Chondrocyte (in vitro differentiated cells): Measurements from ENCODE around the gene ZNF423. TPM values are rescaled to one million over a fixed set of nuclear protein-coding genes. Genes with fewer than 3 reads are reported as not detected.

Experiments used
- DNase-seq: peaks from one replicate; pipeline ENCODE4 v3.0.0; 2021; ENCODE audit warnings: mixed read lengths, low spot score
- H3K27ac Mint-ChIP-seq: one replicate; pipeline ENCODE4 v1.8.0; 2021; ENCODE audit warnings: mild to moderate bottlenecking, moderate library complexity, mixed read lengths; ENCODE audit not compliant: unreplicated experiment
- H3K27me3 Mint-ChIP-seq: 2 replicates; pipeline ENCODE4 v1.8.0; 2021; ENCODE audit warnings: low read depth, mixed read lengths
- H3K36me3 Mint-ChIP-seq: 2 replicates; pipeline ENCODE4 v1.8.0; 2021; ENCODE audit warnings: low read depth, mixed read lengths
- H3K4me1 Mint-ChIP-seq: 2 replicates; pipeline ENCODE4 v1.8.0; 2021; ENCODE audit warnings: low read depth, mild to moderate bottlenecking, mixed read lengths
- H3K4me3 Mint-ChIP-seq: one replicate; pipeline ENCODE4 v1.8.0; 2021; ENCODE audit warnings: mild to moderate bottlenecking, moderate library complexity, mixed read lengths; ENCODE audit not compliant: unreplicated experiment
- H3K9me3 Mint-ChIP-seq: 2 replicates; pipeline ENCODE4 v1.8.0; 2021; ENCODE audit warnings: low read depth, mixed read lengths
- total RNA-seq: library from RNA; stranded (reverse); gene quantifications from 3 replicates; pipeline ENCODE4 v1.2.1, GENCODE V29; 2021
- TF ChIP-seq, protein P1 (sequence below): fragments of 200-600 bp; sonication (generic); IDR thresholded peaks from 2 replicates; pipeline ENCODE4 v1.5.0; 2021; ENCODE audit warnings: antibody characterized with exemption, mild to moderate bottlenecking, moderate library complexity

The ZNF423 gene
- total RNA-seq, 1 donor from 2014 or later = 4.7 TPM

DNA sequence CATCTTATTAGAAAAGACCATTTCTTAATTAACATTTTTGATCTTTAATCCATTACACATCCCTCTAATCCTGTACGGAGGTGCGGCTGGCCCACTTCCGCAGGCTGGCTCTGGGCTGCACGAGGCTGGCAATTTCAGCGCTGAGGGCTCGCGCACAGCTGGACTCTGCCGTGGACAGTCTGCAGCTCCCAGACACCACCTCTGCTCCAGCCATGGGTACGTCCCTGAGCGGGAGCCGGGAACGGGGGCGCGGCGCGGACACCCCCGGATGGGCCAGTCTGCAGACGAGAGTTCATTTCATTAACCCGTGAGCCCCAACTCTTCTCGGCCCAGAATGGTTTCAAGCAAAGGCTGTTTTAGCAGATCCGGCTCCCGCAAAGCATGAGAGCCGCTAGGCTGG lies 87.9 kb downstream of the ZNF423 start:
- Mint-ChIP-seq H3K27me3 (no peaks in the 10 kb centered on the region), H3K9me3 (no peaks in the 10 kb centered on the region), H3K4me1 (peaks cover 9% of the 10 kb centered on the region), H3K4me3 (no peak overlapping the region), H3K27ac (no peak overlapping the region), H3K36me3 (no peaks in the 10 kb centered on the region)
- no peak for DNase-seq
- TF ChIP-seq, protein P1, sequence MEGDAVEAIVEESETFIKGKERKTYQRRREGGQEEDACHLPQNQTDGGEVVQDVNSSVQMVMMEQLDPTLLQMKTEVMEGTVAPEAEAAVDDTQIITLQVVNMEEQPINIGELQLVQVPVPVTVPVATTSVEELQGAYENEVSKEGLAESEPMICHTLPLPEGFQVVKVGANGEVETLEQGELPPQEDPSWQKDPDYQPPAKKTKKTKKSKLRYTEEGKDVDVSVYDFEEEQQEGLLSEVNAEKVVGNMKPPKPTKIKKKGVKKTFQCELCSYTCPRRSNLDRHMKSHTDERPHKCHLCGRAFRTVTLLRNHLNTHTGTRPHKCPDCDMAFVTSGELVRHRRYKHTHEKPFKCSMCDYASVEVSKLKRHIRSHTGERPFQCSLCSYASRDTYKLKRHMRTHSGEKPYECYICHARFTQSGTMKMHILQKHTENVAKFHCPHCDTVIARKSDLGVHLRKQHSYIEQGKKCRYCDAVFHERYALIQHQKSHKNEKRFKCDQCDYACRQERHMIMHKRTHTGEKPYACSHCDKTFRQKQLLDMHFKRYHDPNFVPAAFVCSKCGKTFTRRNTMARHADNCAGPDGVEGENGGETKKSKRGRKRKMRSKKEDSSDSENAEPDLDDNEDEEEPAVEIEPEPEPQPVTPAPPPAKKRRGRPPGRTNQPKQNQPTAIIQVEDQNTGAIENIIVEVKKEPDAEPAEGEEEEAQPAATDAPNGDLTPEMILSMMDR = no peak

DNA sequence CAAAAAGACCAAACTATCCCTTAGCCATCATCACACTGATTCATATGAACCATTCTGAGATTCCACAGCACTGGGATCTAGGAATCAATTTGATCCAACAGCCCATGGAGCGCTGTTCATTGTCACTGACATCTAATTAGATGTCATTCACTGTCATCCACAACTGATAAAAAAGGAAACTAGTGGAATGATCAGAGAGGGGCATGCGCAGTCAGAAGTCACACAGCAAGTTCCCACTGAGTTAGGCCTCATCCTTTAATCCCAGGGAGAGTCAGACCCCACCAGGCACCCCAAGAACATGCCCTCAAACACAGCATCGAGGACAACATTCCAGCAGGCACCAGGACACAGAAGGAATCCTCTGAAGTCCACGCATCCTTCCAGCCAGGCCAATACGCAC lies 88.5 kb downstream of the ZNF423 start:
- Mint-ChIP-seq H3K4me3 (no peak overlapping the region), H3K4me1 (peaks cover 9% of the 10 kb centered on the region)
- TF ChIP-seq, protein P1 = no peak

DNA sequence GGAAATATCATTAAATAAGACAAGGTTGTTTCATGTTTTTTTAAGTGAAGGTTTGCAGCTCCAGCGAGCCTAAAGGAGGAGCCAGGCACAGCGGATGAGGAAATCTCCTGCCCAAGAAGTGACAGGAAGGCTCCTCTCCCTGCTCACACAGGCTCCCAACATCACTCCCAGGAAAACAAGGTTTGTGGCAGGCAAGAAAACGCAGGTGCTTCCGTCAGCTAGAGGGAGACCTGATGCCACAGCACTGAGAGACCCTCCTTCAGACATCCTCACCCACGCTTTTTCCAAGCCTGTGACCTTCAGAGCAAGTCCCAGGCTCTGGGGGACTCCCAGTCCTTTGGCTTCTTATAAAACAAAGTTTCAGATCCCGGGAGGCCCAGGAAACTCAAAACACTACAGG lies 89.7 kb downstream of the ZNF423 start:
- Mint-ChIP-seq H3K27me3 (no peaks in the 10 kb centered on the region), H3K27ac (no peak overlapping the region), H3K9me3 (no peaks in the 10 kb centered on the region), H3K36me3 (no peaks in the 10 kb centered on the region), H3K4me3 (no peak overlapping the region), H3K4me1 (peaks cover 9% of the 10 kb centered on the region)
- no peak for DNase-seq
- TF ChIP-seq, protein P1 = no peak

More for the DNA sequence above, 88.5 kb downstream of the ZNF423 start:
- no peaks in the 10 kb centered on the region for H3K27me3 Mint-ChIP-seq
- H3K27ac Mint-ChIP-seq = no peak overlapping the region
- DNase-seq = no peak
- H3K9me3 Mint-ChIP-seq = no peaks in the 10 kb centered on the region
- no peaks in the 10 kb centered on the region for H3K36me3 Mint-ChIP-seq

DNA sequence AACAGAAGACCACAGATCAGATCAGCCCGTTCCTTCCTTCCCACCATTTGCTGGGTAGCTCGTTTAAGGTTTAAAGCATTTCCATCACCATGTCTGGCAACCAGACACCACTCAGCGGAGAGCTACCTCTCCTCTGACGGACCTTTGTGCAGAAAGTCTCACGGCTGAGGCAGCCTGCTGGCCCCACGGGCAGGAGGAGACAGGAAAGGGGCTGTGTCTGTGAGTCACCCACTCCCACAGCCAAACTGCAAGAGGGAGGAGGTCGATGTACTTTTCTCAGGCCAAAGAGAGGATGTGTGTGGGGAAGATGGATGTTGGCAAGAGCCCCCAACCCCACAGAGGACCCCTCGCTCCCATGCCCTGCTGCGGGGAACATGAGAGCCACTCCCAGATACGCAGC lies 92.1 kb downstream of the ZNF423 start:
- Mint-ChIP-seq H3K4me1 (peaks cover 9% of the 10 kb centered on the region), H3K4me3 (no peak overlapping the region), H3K36me3 (no peaks in the 10 kb centered on the region), H3K9me3 (no peaks in the 10 kb centered on the region), H3K27ac (no peak overlapping the region), H3K27me3 (no peaks in the 10 kb centered on the region)
- DNase-seq = no peak
- TF ChIP-seq, protein P1 = no peak

DNA sequence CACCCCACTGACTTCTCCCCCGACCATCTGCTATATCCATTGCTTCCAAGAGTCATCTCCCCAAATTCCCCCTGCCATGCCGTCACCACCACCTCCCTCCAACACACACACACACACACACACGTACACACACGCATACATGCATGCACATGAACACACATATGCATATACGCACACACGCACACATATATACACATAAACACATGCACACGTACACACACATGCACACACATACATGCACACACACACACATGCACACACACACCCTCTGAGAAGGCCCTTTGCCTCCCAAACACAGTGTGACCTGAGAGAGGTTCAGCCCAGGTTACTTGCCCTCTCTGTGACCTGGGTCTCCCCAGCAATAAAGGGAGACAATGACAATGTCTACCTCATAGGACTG lies 95.1 kb downstream of the ZNF423 start:
- peaks cover under 1% of the 10 kb centered on the region for H3K27me3 Mint-ChIP-seq
- peaks cover 15% of the 10 kb centered on the region for H3K4me1 Mint-ChIP-seq
- TF ChIP-seq, protein P1 = no peak
- no peaks in the 10 kb centered on the region for H3K9me3 Mint-ChIP-seq
- no peak for DNase-seq
- H3K36me3 Mint-ChIP-seq = no peaks in the 10 kb centered on the region
- H3K27ac Mint-ChIP-seq = no peak overlapping the region
- no peak overlapping the region for H3K4me3 Mint-ChIP-seq
